ENCODE measurements around the gene FADS1.

FADS1 gene

GRCh38 chr11:61826930-61827570, 10.2 kb upstream of the FADS1 start:
- no peak for DNase-seq (ENCODE audit: low read depth)

GRCh38 chr11:61820174-61820573, 3.4 kb upstream of the FADS1 start:
- DNase-seq (ENCODE audit: low read depth), result no peak

GRCh38 chr11:61817471-61818202, 834 bp upstream of the FADS1 start:
- DNase-seq (ENCODE audit: low read depth), result no peak

- DNase-seq (ENCODE audit: low read depth), result peak; percentile 43
Measured at GRCh38 chr11:61815790-61816735, 740 bp downstream of the FADS1 start.

GRCh38 chr11:61814958-61815789, 1.6 kb downstream of the FADS1 start:
- DNase-seq (ENCODE audit: low read depth), result no peak

- no peak for DNase-seq (ENCODE audit: low read depth)
Measured at GRCh38 chr11:61814247-61814957, 2.4 kb downstream of the FADS1 start.

GRCh38 chr11:61812736-61813411, 3.9 kb downstream of the FADS1 start:
- no peak for DNase-seq (ENCODE audit: low read depth)

- DNase-seq (ENCODE audit: low read depth), result no peak
Measured at GRCh38 chr11:61811831-61812230, 5.0 kb downstream of the FADS1 start.

GRCh38 chr11:61810671-61811175, 6.1 kb downstream of the FADS1 start:
- no peak for DNase-seq (ENCODE audit: low read depth)

- DNase-seq (ENCODE audit: low read depth), result no peak
Measured at GRCh38 chr11:61806785-61807184, 10.0 kb downstream of the FADS1 start.

- no peak for DNase-seq (ENCODE audit: low read depth)
Measured at GRCh38 chr11:61805146-61805545, 11.7 kb downstream of the FADS1 start.

GRCh38 chr11:61803889-61804647, 12.7 kb downstream of the FADS1 start:
- DNase-seq (ENCODE audit: low read depth), result no peak

GRCh38 chr11:61802605-61803004, 14.2 kb downstream of the FADS1 start:
- DNase-seq (ENCODE audit: low read depth), result no peak

- no peak for DNase-seq (ENCODE audit: low read depth)
Measured at GRCh38 chr11:61800331-61801281, 16.2 kb downstream of the FADS1 start.

GRCh38 chr11:61799665-61800284, 17.0 kb downstream of the FADS1 start:
- no peak for DNase-seq (ENCODE audit: low read depth)

- DNase-seq (ENCODE audit: low read depth), result peak; percentile 59
Measured at GRCh38 chr11:61797263-61797944, 19.4 kb downstream of the FADS1 start.

- DNase-seq (ENCODE audit: low read depth), result no peak
Measured at GRCh38 chr11:61795876-61796526, 20.8 kb downstream of the FADS1 start.
